GM18873 (cell line): ENCODE results near the gene OAS1.
"Not testable (repeated sequence)": the region's sequence is repeated elsewhere in the genome, so short reads cannot be mapped to it uniquely, and the experiment has no call there.

Source experiments
- ATAC-seq: cut with Tn5 transposase; IDR thresholded peaks from one replicate; pipeline ENCODE4 v1.9.1; 2021; ENCODE audit warnings: mild to moderate bottlenecking, moderate library complexity, moderate number of reproducible peaks; ENCODE audit not compliant: unreplicated experiment, low FRiP score

Gene OAS1

DNA sequence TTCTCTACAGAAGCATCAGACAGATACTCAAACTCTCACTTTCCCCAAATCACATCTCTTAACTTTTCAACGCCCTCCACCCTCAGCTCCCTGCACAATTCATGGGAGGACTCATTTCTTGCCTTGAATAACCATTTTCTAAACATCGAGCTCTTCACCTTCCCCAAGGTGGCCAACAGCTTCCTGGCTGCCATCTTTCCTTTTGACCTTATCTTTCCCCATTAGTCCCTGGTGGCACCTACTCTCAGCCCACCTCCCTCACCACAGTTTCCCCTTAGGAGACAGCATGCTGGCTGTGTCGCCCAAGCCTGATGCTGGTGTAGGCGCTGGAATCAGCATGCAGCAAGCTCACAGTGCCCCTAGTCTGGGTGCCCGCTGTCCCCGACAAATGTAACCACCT, 8.4 kb upstream of the OAS1 start:
- no peak for ATAC-seq

GRCh38 chr12:112900298-112901145, 6.2 kb upstream of the OAS1 start:
- ATAC-seq, result no peak

DNA sequence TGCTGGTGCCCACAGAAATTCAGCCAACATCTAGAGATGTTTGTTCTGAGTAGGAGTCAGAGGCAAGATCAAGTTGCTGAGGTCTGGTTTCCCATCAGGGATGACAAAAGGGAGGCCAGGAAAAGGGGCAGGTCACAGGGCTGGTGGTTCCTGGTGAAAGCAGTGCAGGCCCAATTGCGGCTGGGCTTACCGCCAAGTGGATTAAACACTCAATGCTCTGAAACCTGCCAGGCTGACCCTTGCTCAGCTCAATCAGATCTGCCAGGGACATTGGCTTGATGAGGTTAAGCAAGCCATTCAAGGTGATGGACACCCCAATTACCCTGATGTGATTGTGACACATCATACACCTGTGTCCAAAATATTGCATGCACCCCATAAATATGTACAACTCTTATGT, 5.5 kb upstream of the OAS1 start:
- no peak for ATAC-seq

DNA sequence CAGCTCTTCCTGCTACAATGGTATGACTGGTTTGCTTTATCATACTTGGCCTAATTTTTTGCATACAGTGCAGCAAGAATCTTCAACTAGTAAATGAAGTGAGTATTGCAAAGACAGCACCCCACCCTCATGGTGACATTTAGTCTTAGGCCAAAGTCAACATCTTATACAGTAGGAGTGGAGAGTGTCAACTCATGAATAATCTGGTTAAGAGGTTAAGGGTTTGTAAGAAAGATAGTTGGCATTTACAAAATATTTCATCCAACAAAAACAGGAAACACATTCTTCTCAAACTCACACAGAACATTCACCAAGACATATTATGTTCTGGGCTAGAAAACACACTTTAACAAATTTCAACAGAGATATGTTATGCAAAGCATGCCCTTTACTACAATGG, 2.2 kb upstream of the OAS1 start:
- ATAC-seq, result no peak

DNA sequence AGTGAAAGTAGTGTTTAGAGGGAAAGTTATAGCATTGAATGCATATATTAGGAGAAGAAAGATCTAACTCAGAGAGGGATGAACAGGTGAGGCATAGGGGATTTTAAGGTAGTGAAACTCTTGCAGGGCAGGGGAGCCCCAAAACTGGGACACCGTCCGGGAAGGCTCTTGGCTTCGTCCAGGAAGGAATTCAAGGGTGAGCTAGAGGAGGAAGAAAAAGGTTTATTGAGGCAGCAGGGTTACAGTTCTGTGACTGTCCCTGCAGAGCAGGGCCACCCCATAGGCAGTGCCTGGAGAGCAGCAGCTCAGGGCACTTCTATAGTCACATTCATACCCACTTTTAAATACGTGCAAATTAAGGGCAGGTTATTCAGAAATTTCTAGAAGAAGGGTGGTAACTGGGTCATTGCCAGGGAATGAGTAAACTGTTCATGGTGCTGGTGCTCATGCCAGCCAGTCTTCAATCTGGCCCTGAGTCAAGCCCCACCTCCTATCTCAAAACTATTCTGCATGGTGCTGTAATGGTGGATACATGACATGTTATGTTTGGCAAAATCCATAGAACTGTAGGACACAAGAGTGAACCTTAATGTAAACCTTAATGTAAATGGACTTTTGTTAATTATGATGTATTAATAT, 1.2 kb upstream of the OAS1 start:
- no peak for ATAC-seq

GRCh38 chr12:112907415-112908157, 824 bp downstream of the OAS1 start:
- no peak for ATAC-seq

GRCh38 chr12:112908548-112908947, 1.8 kb downstream of the OAS1 start:
- no peak for ATAC-seq

DNA sequence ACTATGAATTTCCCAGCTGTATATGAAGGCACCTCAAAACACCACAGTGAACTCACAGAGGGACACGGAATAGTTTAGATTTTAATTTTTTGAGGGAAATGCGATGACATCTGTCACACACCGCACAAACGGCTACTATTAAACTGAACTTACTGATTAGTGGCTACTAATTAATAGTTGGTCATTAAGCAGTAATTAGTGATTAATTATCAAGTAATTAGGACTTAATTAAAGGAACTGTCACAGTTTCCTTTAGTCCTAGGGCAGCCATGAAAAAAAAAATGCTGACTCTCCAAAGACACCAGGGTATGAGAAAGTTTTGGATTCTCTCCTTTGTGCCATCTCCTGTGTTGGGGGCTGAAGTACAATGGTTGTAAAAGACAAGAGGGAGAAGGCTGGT, 2.9 kb downstream of the OAS1 start:
- no peak for ATAC-seq

DNA sequence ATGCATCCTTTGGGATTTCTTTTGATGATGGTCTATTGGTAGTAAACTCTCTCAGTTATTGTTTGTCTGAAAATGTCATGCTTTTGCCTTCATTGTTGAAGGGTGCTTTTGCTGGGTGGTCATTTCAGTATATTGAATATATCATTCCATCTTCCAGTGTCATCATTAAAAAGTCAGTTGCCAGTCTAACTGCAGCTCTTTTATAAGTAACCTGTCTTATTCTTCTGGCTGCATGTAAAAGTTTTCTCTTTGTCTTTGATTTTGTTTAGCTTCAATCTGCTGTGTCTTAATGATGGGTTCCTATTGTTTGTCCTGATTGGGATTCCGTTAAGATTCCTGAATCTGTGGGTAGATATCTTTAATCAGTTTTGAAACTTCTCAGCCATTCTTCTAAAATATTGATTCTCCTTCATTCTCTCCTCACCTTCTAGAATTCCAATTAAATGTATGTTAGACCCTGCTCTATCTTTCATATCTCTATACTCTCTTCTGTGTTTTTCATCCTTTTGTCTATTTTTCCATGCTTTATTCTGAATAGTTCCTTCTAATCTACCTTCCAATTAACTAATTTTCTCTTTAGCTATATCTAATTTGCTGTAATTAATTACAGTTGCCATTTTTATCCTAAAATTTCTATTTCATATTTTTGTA, 6.4 kb downstream of the OAS1 start:
- ATAC-seq, result no peak

- not testable (repeated sequence) for ATAC-seq
Observed at GRCh38 chr12:112913888-112914287, 7.1 kb downstream of the OAS1 start.

DNA sequence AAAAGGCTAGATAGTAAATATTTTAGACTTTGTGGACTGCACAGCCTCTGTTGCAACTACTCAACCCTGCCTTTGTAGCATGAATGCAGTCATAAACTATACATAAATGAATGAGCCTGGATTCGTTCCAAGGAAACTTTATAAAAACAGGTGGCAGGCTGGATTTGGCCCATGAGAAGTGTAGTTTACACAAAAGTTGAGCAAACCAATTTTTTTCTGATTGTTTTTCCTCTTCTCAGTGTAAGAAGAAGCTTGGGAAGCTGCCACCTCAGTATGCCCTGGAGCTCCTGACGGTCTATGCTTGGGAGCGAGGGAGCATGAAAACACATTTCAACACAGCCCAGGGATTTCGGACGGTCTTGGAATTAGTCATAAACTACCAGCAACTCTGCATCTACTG, 9.5 kb downstream of the OAS1 start:
- no peak for ATAC-seq

GRCh38 chr12:112919121-112919520, 12.4 kb downstream of the OAS1 start:
- ATAC-seq, result no peak

- no peak for ATAC-seq
Observed at GRCh38 chr12:112924986-112925385, 18.2 kb downstream of the OAS1 start.

DNA sequence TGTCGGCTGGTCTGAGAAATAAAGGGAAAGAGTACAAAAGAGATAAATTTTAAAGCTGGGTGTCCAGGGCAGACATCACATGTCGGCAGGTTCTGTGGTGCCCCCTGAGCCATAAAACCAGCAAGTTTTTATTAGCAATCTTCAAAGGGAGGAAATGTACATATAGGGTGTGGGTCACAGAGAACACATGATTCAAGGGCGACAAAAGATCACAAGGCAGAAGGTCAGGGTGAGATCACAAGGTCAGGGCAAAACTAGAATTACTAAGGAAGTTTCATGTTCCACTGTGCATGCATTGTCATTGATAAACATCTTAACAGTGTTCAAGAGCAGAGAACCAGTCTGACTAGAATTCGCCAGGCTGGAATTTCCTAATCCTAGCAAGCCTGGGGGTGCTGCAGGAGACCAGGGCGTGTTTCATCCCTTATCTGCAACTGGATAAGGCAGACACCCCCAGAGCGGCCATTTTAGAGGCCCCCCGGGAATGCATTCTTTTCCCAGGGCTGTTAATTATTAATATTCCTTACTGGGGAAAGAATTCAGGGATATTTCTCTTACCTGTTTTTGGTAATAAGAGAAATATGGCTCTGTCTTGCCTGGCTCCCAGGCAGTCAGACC, 19.8 kb downstream of the OAS1 start:
- ATAC-seq, result not testable (repeated sequence)

- ATAC-seq, result no peak
Observed at GRCh38 chr12:112927475-112927874, 20.7 kb downstream of the OAS1 start.

DNA sequence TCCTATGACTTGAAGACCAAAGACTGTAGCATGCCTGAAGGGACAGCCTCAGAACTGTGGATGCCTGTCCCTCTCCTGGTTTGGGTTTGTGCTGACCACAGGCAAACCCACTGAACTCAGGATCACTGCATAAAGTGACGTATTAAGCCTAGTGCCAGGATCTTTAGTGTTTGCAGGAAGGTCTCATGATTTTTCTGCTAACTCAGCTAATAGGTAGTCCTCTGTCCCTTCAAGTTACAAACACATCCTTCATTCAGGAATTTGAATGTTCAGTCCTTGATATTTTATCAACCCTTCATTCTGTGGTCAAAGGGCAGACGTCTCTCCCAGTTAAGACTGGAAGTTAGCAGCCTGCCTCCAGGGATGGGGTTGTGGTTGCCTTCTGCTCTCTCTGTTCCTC, 21.2 kb downstream of the OAS1 start:
- ATAC-seq, result no peak

GRCh38 chr12:112928978-112929377, 22.2 kb downstream of the OAS1 start:
- no peak for ATAC-seq

DNA sequence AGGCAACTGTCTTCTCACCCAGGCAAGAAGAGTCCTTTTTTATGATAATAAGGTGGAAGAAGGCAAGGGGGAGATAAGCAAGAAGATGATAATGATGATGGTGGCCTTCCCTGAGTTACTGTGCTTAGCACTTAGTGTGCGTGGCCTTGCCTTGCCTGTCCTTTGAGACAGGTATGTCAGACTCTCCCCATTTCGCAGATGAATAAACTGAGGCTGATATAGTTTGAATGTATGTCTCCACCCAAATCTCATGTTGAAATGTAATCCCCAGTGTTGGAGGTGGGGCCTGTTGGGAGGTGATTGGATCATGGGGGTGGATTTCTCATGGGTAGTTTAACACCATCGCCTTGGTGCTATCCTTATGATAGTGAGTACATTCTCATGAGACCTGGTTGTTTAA, 23.0 kb downstream of the OAS1 start:
- no peak for ATAC-seq

- no peak for ATAC-seq
Observed at GRCh38 chr12:112930350-112930749, 23.6 kb downstream of the OAS1 start.

GRCh38 chr12:112932485-112933128, 25.8 kb downstream of the OAS1 start:
- no peak for ATAC-seq
